ENCODE measurements around the gene THPO.

THPO gene

GRCh38 chr3:184333700-184334099 lies 44.3 kb downstream of the THPO start:
- no peak for DNase-seq (ENCODE audit: low spot score)

GRCh38 chr3:184333190-184333589 lies 44.8 kb downstream of the THPO start:
- DNase-seq (ENCODE audit: low spot score), result no peak

- DNase-seq (ENCODE audit: low spot score), result no peak
These were observed 45.5 kb downstream of the THPO start for GRCh38 chr3:184332370-184333090.

- DNase-seq (ENCODE audit: low spot score), result no peak
These were observed 49.5 kb downstream of the THPO start for GRCh38 chr3:184328516-184328915.

- DNase-seq (ENCODE audit: low spot score), result no peak
These were observed 50.8 kb downstream of the THPO start for GRCh38 chr3:184327171-184327570.

GRCh38 chr3:184325715-184326369 lies 52.2 kb downstream of the THPO start:
- no peak for DNase-seq (ENCODE audit: low spot score)

- no peak for DNase-seq (ENCODE audit: low spot score)
These were observed 52.7 kb downstream of the THPO start for GRCh38 chr3:184325269-184325668.

GRCh38 chr3:184323696-184324095 lies 54.3 kb downstream of the THPO start:
- no peak for DNase-seq (ENCODE audit: low spot score)

- DNase-seq (ENCODE audit: low spot score), result no peak
These were observed 55.1 kb downstream of the THPO start for GRCh38 chr3:184322731-184323487.

All from NAMALWA (cell line).